NCI-H2171 (cell line): ENCODE results near the gene SLC9C1.

Experiments used
- DNase-seq: peaks from one replicate; lab custom pipeline; 2025; lab: John Stamatoyannopoulos, UW

The SLC9C1 gene

GRCh38 chr3:112130638-112130993 lies 163.4 kb downstream of the SLC9C1 start:
- DNase-seq = no peak

DNA sequence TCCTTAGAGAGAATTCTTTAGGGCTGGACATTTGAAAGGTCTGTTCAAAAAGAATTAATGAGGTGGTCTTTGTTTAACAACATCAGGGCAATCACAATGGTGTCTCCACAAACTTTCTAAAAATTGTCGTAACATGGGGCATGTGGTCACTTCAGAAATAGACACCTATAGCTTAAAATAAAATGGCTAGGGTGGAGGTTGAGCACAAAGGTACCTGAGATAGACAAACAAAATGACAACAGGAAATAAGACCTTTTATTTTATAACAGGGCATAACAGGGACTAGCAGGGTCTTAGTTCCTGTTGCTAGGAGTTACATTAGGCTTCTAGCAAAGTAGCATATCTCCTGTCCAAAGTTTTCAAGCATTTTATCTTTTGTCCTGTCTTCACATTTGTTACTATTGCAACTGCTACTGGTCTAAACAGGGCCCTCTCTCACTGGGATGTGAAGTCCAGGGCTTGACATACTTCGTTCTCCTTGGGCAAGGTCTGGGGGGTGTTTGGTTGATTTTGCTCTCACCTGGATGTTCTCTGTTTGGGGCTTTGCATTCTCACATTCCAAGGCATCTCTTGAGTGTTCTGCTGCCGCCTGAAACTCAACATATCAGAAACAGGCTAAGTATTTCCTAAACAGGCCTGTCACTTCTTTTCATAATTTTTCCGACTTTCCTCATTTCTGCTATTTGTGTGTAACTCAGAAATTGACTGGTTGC lies 163.9 kb downstream of the SLC9C1 start:
- DNase-seq = no peak

DNA sequence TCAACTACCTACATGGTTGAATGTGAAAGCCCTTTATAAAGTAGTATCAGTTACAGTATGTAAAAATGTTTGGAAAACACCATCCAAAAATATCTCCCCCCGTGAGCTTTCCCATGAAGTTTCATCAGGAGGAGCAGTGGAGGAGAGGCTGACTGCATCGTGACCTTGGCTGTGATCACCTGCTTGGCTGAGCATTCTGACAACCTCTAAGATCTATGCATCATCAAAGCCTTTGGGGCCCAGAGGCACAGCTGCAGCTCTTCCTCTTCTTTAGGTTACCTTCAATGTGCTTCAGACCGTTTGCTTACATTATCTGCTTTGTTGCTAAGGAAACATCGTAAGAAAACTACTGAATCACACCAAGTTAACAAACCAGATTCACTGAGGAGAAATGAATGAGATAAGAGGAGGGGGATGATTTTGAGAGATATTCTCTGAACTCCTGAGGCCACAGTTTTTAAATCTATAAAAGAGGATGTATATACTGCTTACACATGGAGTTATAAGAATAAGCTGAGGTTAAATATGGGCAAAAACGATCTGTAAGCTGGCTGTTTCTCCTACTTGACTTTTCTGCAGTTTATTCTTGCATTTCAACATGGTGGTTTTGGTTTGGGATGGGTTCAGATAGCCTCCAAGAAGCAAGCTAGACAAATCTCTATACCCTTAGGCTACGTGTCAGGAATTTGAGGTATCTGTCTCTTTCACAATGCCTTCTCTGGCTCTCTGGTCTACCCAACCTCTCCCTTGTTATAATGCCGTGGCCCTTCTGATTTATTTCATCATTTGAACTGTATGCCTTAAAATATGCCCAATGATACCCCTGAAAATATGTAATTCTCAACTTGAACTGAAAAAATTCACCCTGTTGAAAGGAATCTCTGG lies 164.9 kb downstream of the SLC9C1 start:
- no peak for DNase-seq

- DNase-seq = no peak
Measured at GRCh38 chr3:112127522-112128494, 166.2 kb downstream of the SLC9C1 start.

DNA sequence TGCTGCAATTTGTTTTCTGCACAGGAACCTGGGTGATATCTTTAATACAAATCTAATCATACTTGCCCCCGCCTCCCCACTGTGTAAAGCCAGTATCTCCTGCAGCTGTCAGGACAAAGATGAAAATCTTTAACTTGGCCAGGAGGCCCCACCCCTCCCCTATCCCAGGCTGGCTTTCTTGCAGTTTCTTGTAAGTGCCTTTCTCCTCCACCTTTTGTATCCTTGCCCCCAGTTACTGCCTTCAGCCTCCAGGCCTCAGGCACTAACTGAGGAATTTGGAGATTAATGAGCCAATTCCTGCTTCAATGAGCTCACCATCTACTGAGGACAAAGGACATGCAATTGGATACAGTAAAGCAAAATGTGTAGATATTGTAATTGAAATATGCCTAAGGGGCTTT lies 167.5 kb downstream of the SLC9C1 start:
- DNase-seq = no peak

DNA sequence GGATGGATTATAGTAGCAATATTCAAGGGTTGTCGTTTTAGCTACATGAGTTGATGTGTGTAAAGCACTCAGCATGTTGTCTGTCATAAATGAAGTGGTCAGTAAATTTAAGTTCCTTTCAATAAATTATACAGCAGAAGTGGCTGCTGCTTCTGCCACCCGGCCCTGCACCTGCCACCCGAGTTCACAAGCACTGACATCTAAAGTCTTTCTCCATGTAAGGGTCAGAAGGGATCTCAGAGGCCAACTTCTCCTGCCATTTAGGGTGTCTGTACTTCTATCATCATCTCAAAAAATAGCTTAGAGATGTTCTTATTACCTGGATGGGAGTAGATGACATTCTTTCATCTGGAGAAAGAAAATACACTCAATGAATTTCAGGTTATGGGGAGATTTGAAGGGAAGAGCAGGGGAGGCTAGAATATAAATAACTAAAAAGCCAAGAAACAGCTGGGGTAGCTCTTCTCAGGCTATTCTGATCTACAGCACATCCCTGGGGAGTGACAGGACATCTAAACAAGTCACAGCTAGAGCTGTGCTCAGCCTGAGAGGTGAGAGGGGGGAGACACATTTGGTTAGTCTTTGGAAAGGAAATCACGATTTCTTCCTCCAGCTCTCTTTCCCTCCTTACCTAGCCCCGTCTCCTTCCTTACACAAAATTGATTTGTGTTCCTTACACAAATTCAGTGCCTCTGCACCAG lies 169.0 kb downstream of the SLC9C1 start:
- no peak for DNase-seq

DNA sequence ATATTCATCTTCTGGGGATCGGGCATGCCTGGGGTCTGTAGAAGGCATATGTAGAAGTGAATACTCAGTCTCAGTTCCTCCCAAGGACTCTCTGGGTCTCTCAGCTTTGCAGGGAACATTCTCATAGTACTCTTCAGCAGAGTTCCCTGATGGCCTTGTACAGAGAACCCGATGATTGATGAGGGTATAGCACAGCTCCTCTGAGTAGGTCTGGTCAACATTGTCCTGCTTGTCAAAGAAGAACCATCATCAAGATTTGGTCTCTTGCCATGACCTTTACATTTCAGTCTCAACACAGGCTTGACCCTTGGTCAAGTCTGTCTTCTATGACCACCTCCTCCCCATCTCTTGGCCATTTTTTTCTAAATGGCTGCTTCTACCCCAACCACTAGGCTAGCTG lies 170.5 kb downstream of the SLC9C1 start:
- DNase-seq = no peak

- no peak for DNase-seq
Measured at GRCh38 chr3:112122870-112123269, 171.1 kb downstream of the SLC9C1 start.

- DNase-seq = no peak
Measured at GRCh38 chr3:112121577-112122547, 172.2 kb downstream of the SLC9C1 start.

DNA sequence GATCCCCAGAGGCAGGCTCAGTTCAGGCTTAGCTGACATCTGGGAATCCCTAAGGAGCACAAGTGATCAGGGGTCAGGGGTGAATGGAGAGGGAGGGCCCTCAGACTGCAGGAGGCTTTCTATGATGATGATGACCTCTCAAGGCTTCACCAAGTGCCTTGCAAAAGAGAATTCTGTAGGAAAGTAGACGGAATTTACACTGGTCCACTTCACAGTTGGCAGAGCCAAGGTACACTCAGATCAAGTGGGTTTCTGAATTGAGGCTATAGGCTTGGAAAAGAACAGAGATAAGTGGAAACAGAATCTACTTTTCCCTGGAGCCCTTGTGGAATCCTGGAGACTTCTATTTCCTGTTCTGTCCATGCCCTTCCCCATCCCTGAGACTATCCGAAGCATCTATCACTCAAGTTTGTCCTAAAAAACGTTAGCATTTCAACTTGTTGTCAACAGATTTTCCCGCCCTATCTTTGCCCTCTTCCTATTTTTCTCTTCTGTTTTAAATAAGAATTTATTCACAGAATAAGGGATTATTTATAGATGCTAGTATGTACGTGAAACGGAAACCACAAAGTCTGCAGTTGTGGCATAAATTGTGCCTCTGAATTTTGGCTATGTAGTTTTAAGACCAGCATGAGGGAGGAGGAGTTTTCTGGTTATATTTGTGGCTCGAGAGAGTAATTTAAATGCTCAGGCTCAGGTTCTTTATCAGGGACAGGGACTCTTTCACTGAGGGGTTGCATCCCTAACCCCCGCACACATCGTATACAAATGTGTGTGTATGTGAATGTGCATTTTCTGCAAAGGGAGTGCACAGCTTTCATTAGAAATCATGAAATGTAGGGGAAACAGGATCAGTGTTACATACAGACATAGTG lies 173.8 kb downstream of the SLC9C1 start:
- DNase-seq = no peak

DNA sequence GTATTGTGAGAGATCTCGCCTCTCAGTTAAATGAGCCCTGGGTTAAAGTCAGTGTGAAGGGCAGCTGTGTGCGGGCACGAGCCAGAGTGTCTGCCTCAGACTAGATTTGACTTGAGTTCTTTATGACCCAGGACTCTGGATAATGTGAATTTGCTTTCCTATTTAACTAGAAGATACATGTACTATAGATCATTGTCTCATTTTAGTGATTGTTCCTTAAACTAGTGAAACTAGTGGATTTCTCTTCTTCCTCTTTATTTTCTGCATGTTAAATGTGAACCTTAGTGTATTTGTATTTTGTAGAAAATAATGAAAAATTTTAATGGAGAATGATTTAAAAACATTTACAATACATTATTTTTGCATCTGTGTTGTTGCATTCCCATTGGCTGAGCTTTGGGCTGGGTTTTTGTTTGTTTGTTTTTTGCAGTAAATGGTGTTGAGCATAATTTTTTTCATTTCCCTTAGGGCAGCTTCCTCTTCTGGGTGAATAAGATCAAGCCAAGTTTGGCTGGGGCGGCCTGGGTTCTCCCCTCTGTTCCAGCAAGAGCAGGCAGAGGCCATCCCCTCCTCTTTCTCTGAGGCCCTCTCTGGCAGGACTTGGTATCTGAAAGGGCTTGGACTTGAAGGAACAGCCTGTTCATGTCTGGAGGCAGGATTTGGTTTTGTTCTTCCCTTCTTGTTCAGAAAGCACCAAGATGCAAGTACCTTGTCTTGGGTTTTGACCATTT lies 176.0 kb downstream of the SLC9C1 start:
- no peak for DNase-seq

DNA sequence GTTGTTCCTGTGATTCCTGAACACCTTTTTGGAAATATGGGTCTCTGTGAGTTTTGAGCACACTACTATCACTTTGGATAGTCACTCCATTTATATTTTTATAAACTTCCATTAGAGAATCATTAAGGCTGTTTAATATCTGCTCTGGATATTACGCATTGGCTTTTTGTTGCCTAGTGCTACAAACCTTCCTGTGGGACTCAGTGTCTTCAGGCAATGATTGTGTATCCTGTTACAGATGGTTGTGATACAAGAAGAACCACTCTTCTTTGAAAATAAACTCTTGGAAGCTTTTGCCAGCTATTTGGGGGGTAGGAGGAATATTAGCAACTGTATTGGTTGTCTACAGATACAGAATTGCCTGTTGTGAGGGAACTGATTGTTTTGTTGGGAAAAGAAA lies 176.6 kb downstream of the SLC9C1 start:
- DNase-seq = no peak

DNA sequence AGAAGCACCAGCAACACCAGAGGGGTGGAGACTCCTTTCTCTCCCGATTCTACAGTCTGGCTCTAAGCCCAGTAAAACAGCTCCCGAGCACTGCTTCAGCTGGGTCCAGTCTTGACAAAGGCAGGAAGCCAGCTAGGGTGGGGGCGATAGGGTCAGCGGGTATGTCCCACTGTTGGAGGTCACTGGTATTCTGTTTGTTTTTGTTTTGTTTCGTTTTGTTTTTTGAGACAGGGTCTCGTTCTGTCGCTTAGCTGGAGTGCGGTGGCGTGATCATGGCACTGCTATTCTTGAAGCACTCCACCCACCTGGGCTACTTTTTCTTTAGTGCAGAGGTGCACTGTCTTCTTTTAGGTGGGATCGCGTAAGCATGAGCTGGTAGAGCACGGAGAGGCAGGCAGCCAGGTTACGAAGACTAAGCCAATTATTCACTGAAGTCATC lies 177.2 kb downstream of the SLC9C1 start:
- no peak for DNase-seq

DNA sequence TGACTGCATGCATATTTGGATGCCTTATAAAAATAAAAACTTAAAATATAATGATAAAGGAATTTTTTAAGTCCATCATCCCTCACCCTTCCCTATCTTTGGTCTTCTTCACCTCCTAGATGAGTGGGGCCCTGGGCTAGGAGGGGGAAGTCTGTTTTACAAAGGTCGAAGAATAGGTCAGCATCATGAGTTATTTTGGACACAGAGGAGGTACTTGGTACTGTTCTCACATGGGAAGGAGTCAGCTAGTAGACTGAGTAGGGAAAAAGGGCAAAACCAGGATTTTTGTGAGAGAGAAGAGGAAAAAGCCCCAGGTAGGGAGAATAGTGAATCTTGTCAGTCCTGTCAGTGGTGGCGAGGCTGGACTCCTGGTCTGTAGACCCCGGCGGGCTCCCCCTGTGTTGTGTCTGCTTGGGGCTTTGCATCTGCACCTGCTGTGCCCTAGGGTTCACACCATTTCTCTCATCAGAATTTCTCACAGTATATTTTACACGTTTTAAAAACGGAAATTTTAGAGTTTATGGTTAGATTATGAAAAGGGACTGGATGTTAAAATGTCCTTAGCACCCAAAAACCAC lies 178.1 kb downstream of the SLC9C1 start:
- no peak for DNase-seq

- no peak for DNase-seq
Measured at GRCh38 chr3:112115161-112115739, 178.8 kb downstream of the SLC9C1 start.

DNA sequence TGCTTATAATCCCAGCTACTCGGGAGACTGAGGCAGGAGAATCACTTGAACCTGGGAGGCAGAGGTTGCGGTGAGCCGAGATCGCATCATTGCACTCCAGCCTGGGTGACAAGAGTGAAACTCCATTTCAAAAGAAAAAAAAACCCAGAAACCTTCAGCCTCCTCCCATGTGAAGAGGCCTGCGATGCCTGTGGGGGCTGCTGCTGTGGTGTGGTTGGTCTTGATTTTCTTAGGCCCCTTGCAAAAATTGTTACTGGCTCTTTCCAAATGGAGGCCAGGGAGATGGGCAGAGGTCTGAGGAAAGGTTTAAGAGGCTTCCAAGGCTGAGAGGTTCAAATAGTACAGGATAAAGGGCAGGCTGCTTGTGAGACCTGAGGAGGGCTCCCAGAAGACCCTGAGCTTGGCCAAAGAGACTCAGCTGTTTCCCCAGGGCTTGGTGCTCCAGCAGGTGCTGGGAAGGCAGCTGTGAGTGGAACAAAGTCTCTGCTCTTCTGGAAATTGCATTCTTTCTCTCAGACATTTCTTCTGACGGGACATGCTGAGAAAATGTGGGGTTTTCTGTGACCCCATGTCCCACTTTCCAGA lies 179.3 kb downstream of the SLC9C1 start:
- no peak for DNase-seq

DNA sequence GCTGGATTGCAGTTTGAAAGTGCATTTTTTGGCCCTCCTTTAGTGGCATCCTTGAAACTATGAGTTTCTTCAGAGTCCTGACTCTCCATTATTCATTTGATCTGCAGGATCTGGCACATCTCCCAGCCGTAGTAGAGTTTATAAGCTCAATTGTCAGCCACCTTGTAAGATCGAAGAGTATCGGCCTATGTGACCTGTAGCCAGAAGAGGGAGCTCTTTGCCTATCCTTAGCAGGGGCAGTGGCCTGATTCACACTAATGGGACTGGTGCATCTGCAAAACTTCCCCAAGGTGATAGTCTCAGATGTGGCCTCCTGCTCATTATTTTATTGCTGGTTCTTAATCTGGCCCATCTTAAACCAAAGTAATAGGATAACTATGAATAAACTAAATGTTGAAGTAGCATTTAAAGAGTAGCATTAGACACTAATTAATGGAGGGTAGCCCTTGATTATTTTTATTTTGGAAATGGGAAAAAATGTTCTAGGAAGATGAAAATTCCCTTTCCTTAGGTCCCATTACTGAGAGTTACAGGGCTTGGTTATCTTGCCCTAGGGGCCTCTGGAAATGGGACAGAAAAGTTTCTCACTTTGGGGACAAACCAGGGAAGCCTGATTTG lies 182.1 kb downstream of the SLC9C1 start:
- peak; percentile 73 for DNase-seq
